Measurements from ENCODE around the gene LIN54. TPM values are rescaled to one million over a fixed set of nuclear protein-coding genes. Genes with fewer than 3 reads are reported as not detected.

The LIN54 gene
- 7.6 and 10.1 TPM in 2 replicates for total RNA-seq

DNA sequence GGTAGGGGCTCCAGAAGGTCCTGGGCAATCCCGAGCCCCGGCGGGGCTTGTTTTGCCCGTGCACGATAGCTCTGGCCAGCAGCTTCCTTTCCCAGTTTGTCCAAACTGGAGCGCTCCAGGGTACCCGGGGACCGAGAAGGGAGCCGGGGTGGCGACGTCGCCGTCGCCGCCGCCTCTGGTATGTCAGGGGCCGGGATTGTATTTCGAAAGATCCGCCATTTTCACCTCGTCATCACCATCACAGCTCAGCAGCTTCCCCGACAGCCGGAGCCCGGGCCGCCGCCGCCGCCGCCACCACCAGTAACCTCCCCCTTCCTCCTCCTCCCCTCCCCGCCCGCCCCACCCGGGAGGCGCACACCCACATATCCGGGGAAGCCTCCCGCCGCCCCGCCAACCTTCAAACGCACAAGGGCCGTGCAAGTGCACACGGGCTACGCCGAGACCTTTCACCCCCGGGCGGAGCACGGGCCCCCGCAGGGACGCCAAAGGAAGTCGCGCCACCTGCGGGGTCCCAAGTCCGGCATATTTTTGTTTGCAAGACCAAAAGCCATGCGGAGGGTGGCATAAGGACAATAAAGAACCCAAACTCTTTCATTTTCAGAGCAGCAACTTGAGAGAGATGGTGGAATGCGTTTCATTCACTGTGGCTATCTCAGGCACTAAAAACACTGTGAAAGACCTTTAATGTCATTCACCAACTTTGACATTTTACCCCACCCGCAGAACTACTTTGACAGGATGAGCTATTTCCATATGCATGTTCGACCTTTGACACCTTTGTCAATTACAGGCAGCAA is at the start of gene LIN54:
TSS of gene LIN54 (minus strand) at position 302 of the 797 bp plus-strand sequence. CDS start 25,979 bp downstream, outside the sequence.

DNA sequence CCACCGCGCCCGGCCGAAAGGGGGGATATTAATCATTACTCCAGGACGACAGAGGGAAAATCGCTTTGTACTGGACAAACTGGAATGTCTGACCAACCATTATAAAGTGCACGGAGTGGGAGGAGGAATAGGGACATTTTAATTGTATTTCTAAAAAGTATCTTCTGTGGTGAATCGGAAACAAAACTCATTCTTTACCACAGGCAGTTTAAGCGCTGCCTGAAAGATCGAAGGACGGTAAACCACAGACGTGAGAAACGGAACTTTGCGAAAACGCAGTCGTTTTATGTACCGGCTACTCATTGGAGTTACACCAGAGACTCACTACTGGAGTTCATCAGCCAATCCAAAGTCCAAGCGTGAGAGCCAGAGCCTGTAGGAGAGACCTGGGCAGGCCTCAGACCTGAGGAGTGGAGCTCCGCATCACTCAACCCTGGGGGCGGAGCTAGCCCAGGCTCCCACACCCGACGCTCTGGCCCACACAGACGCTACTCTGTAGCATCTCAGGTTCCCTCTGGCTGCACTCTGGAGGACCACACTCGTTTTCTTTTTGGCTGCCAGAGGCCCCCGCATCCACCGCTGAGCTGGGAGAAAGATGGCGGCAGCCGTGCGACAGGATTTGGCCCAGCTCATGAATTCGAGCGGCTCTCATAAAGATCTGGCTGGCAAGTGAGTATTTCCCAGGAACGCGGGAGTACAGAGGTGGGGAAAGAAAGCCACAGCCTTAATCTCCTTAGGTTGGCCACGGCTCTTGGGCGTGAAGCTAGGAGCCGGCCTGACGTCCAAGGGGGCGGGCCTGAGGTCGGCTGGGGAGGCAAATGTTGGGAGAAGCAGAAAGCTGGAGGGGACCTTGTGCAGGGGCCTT is 24.2 kb upstream of the LIN54 start, which contains the start of gene COPS4:
TSS of gene COPS4 (plus strand) at position 554 of the 865 bp plus-strand sequence. CDS start at position 596, 42 bp downstream.

DNA sequence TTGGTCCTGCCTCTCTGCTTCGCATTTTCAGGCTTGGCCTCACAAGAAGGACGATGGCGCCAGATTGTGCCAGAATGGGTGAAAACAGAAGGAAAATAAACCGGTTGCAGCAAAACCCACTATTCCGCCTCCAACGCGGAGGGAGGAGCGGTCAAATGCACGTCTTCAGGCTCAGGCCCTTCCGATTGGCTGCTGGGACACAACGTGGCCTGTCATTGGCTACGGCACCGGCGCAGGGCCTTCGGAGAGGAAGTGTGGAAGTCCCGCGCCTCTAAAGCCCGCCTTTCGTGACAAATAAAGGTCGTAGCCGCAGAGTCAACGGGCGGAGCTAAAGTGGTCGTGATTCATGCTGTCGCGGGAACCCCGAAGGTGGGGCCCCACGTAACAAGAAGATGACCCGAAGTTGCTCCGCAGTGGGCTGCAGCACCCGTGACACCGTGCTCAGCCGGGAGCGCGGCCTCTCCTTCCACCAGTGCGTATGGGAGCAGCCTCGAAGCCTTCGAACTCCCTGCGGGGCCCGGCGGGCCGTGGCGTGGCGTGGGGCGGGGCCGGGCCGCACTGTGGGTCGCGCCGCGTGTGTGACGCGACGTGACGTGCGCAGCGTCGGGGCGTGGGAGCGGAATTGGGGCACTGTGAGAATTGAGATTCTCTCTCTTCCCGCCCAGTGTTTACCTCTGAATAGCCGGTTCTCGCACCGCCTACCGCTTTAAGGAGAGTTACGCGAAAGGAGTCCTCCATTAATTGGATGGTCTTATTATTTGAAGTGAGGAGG is 110.0 kb downstream of the LIN54 start, which contains the start of gene THAP9:
TSS of gene THAP9 (plus strand) at position 325 of the 772 bp plus-strand sequence. CDS start at position 393, 68 bp downstream.

DNA sequence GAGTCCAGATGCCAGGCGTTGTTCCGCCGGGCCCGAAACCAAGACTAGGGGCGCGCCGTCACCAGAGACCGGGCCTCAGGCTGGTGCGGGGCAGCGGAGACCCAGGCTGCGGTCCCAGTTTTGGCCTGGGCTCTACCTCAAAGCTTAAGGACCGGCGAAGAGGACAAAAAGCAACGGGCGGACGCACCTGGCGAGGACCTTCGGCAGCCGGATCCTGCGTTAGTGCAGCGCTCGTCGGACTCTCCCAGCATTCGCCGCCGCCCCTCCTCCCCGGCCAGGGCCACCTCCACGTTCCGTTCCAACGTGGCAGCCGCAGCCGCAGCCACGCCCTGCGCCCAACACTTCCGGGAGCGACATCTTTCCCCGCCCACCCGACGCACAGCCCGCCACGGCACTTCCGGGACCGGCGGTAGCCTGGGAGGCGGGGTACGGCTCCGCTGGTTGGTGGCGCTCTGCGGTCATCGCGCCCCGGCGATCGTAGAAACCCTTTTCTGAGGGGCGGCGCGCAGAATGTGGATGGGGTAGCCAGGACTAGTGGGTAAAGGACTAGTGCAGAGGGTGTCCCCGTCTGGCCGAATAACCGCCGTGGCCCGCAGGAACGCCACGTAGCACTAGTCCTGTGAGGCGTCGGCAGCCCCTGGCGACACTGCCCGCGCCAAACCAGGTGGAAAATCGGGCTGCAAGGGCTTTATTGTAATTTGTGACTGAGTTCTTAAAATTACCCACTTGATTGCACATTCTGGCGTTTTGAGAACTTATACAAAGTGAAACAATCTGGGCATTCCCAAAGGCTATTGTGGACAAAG is 119.5 kb downstream of the LIN54 start, which contains the start of gene SEC31A:
TSS of gene SEC31A (minus strand) at position 253 of the 806 bp plus-strand sequence. CDS start 9,217 bp downstream, outside the sequence.

Other genes starting within 250 kb of the LIN54 start
- 11.6 and 14.2 TPM in 2 replicates for gene SCD5, start 212.0 kb downstream of the LIN54 start, total RNA-seq
- 258 and 292 TPM in 2 replicates for gene SEC31A, start 119.7 kb downstream of the LIN54 start, total RNA-seq
- 5.0 and 6.4 TPM in 2 replicates for gene THAP9, start 110.1 kb downstream of the LIN54 start, total RNA-seq
- gene COPS4, start 24.4 kb upstream of the LIN54 start, total RNA-seq = 65.2 and 80.2 TPM in 2 replicates
- under 0.01 TPM in 1 of 2 replicates, not detected in the other for gene PLAC8, start 103.9 kb upstream of the LIN54 start, total RNA-seq